Right renal cortex interstitium (tissue), 3 donors: ENCODE measurements around the gene CNTNAP2. TPM values are rescaled to one million over a fixed set of nuclear protein-coding genes. Genes with fewer than 3 reads are reported as not detected.
A peak's percentile ranks its signal among the peaks of the same experiment; 100 is the strongest.
"Not testable (repeated sequence)": the region's sequence is repeated elsewhere in the genome, so short reads cannot be mapped to it uniquely, and the experiment has no call there.

ENCODE experiments used
- DNase-seq, 3 donors: peaks; one replicate each; pipeline ENCODE4 v3.0.0-alpha.2; 2013; ENCODE audit warnings: low read depth in 3 of 3, low spot score in 2 of 3
- polyA plus RNA-seq, 3 donors: library from polyadenylated mRNA; unstranded; fragments of 120-200 nt; gene quantifications; one replicate each; pipeline ENCODE4 v1.2.1, GENCODE V29; 2013; ENCODE audit not compliant: insufficient read length in 3 of 3

CNTNAP2 gene
- polyA plus RNA-seq, 3 donors: 21.2 to 29.0 (median 25.8) TPM

DNA sequence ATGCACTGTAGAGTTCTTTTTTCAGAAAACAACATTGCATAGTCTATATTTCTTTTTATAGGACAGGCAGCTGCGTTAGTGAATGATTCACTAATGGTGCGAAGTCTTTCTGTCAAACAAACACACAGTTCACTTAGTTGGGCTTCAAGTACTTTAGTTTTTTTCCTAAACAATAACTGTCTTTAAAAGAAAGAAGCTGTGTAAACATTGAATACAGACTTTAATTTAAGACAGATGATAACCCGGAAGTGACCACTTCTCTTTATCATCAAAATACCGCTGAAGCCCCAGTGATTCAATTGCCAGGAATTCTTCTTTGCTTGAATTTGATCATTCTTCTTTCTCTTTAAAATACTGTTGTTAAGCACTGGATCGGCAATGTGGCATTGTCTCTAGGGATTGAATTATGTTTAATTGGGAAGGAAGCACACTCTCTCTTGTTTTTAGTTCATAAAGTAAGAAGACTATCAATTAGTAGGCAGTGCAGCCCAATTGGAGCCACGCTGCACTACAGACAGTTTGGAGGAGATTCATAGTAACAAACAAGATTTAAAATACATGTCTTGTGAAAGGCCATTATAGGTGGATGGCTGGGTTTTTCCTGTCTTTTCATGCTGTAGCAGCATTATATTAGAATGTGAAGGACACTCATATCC is 30.4 kb downstream of the CNTNAP2 start:
- no peak for DNase-seq

- DNase-seq: no peak
Measured at GRCh38 chr7:146150153-146150552, 33.6 kb downstream of the CNTNAP2 start.

DNA sequence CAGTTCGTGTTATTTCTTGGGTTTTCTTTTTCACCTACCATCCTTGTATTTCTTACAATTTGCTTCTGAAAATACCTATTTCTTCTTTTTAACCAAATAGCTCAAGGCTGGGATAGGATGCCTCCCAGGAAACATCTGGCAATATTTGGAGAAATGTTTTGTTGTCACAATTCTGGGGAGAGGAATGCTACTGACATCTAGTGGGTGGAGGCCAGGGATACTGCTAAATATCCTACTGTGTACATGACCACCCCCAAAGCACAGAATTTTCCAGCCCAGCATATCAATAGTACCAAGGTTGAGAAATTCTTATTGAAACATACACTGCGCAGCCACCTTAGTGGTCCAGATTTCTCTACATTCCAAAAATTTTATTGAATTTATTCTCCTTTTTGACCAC is 55.5 kb downstream of the CNTNAP2 start:
- no peak for DNase-seq

DNA sequence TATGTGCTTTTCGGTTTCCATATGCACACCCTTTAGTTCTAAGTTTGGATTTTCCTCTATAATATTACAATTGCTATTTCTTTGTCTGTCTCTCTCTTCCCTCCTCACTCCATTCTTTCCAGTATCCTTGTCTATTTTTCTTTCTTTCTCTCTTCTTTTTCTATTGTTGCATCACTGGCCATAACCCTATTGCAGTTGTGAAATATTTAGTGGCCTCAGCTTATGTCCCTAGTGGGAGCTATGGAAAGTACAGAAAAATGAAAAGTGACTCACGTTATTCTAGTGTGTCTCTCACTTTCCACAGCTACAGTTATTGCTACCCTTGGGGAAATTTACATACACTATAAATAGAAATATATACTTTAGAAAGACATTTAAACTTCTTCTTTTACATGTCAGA is 59.1 kb downstream of the CNTNAP2 start:
- DNase-seq: no peak

DNA sequence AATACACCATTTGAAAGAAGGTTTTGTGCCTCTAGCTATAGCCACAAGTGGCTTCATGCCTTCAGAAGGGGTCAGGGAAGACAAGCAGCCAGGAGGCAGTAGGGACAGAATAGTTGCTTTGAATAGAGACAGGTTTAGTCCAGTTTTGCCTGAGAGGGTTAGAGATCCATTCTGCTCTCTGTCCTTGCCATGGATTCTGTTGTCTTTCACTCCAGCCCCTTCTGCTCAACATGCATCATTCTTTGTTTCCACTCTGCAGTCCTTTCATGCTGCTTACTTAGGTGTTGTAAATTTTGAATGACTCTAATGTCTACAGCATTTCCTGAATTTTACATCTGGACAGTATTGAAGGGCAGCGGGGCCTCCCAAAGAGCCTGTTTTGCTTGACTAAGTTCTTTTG is 60.3 kb downstream of the CNTNAP2 start:
- DNase-seq: peak in 2 of 3 donors; percentile 12 to 15

- peak; percentile 21 to 33 (median 23) for DNase-seq
Measured at GRCh38 chr7:146177301-146177700, 60.7 kb downstream of the CNTNAP2 start.

- no peak for DNase-seq
Measured at GRCh38 chr7:146185844-146186243, 69.2 kb downstream of the CNTNAP2 start.

DNA sequence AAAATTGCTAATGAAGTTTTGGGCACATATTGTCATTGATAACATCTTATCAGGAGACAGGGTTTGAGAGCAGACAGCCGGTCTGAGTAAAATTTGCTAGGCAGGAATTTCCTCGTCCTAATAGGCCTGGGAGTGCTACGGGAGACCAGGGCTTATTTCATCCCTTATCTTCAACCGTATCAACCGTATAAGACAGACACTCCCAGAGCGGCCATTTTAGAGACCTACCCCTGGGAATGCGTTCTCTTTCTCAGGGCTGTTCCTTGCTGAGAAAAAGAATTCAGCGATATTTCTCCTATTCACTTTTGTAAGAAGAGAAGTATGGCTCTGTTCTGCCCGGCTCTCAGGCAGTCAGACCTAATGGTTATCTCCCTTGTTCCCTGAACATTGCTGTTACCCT is 74.8 kb downstream of the CNTNAP2 start:
- DNase-seq: not testable (repeated sequence)

DNA sequence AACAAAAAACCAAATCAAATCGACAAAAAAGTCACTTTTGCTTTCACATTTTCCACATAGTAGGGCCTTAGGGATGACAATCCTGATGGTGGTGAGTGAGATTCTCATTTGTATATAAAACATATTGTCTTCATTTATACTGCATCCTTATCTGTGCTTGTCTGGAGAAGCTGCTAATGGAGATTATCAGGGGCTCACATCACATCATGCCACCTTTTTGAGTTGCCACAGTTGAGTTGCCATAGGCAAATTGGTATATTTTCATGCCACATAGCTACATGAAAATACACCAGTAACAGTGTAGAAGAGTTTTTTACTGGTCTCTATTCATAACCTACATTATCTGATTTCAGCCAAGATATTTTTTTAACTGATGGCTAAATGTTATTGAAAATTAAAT is 85.3 kb downstream of the CNTNAP2 start:
- no peak for DNase-seq

- DNase-seq: no peak
Measured at GRCh38 chr7:146206270-146206669, 89.7 kb downstream of the CNTNAP2 start.

GRCh38 chr7:146208492-146208891 is 91.9 kb downstream of the CNTNAP2 start:
- DNase-seq: no peak

GRCh38 chr7:146214842-146215241 is 98.2 kb downstream of the CNTNAP2 start:
- no peak for DNase-seq

GRCh38 chr7:146216396-146217041 is 99.9 kb downstream of the CNTNAP2 start:
- no peak for DNase-seq

DNA sequence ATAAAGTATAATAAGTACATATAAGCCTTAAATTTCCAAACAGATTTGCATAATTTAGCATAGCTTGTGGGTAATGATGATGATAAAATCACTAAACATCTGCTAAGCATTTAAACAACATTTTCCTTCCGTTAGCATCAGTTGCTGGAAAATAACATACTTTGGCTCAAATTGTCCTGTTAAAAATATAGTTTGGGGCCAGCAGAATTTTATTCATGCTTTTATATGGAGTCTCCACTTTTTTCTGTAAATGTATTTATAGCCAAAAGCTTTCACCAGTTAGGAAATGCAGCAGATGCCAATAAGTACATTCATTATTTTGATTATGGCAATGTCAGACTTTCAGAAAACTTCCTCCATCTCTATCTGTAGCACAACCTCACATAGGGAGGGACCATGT is 107.2 kb downstream of the CNTNAP2 start:
- DNase-seq: no peak

DNA sequence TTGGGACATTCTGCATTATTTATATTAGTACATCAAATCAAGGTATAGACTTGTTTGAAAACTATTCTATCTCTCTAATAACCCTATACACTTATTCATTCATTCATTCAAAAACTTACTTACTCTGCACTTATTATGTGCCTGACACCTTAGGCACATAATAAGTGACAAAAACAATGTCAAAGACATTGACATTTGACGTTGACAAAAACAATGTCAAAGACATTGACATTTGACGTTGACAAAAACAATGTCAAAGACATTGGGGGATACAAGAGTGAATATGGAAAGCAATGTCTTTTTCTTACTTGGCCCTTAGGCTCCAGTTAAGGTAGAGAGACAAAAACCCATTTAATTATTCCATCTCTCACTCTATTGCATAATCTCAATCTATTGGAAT is 116.0 kb downstream of the CNTNAP2 start:
- no peak for DNase-seq

- DNase-seq: no peak
Measured at GRCh38 chr7:146235195-146235594, 118.6 kb downstream of the CNTNAP2 start.

DNA sequence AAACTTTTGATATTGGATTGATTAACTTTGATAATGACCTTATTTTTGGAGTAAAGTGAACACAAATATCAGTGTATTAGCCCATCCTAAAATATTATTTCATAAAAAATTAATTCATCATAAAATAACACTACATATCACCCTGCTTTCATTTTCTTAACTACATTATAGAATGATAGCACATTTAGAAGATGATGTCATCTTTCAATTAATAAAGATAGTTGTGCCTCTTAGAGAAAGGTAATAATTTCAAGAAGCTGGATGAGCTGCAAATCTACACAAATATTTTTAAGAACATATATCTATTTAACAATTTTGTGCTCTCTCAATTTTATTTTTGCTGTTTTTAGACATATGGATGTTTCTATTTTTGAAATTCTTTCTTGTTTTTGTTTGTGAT is 126.1 kb downstream of the CNTNAP2 start:
- DNase-seq: no peak

GRCh38 chr7:146247991-146248390 is 131.4 kb downstream of the CNTNAP2 start:
- DNase-seq: not testable (repeated sequence)

DNA sequence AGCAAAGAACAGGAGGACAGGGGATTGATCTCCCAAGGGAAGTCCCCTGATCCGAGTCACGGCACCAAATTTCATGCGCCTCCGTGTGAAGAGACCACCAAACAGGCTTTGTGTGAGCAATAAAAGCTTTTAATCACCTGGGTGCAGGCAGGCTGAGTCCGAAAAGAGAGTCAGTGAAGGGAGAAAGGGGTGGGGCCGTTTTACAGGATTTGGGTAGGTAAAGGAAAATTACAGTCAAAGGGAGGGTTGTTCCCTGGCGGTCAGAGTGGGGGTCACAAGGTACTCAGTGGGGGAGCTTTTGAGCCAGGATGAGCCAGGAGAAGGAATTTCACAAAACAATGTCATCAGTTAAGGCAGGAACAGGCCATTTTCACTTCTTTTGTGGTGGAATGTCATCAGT is 132.1 kb downstream of the CNTNAP2 start:
- DNase-seq: not testable (repeated sequence)

- DNase-seq: no peak
Measured at GRCh38 chr7:146249272-146249671, 132.7 kb downstream of the CNTNAP2 start.

DNA sequence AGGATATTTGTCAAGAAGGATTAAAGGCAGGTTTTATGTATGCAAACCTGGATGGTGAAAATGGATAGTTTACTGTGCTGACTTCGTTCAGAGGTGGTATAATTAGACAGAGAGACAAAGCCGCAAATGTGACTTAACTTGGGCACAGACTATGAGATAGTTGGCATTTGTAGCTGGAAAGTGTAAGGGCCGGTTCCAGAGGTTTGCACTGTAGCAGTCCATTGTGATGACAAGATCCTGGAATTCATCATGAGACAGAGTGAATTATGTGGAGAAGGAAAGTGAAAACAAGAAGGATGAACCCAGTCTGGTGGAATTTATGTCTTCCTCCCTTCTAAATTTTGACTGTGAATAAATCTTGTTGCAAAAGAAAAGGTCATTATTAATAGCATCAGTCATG is 139.0 kb downstream of the CNTNAP2 start:
- DNase-seq: no peak

DNA sequence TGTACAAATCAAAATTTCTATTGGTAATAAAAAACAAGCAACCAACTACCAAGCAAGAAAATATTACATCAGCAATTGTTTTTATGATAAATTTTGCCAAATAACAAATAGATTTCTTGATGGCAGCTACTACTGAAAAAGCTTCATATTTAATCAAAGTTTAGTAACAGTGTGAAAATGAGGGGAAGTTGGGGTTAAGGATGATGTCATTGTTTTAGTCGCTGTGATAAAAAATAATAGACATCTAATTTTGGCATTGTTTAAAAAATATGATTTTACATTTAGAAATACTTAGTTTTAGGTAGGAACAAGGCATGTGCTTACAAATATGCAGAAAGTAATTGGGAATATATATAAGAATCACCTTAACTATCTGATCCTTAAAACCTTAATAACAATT is 145.9 kb downstream of the CNTNAP2 start:
- DNase-seq: no peak

DNA sequence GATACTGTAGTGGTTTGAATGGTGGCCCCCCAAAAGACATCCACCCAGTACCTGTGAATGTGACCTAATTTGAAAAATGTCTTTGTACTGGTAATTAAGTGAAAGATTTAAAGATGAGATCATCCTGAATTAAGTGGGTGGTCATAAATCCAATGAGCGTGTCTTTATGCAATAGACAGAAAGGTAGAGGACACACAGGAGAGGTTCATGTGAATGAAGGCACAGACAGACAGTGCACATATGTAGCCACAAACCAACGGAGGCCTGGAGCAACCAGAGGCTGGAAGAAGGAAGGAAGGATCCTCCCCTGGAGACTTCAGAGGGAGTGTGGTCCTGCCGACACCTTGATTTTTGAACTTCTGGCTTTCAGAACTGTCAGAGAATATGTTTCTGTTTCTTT is 160.3 kb downstream of the CNTNAP2 start:
- DNase-seq: no peak
